ENCODE data around the gene LIPN. TPM values are rescaled to one million over a fixed set of nuclear protein-coding genes. Genes with fewer than 3 reads are reported as not detected.

The LIPN gene
- total RNA-seq, 4 donors from 2014 or later = 25.9 to 80.5 (median 39.4) TPM

GRCh38 chr10:88763441-88763840 is 3.6 kb downstream of the LIPN start:
- DNase-seq (ENCODE audit: low spot score in 2 of 2) = no peak
- 37 to 50% methylated on average over 1 of the region's 1 CpG for WGBS, 2 donors
- TF ChIP-seq POLR2A (IDR thresholded peaks at IDR 0.05) = no peak
- intact Hi-C loops (cut with DNase I; ENCODE audit: low total_unique reads) = no loop called here
- H3K4me3 ChIP-seq (ENCODE audit: low read depth, poor library complexity, severe bottlenecking) = no peak overlapping the region

GRCh38 chr10:88764110-88764509 is 4.3 kb downstream of the LIPN start:
- TF ChIP-seq CTCF (IDR thresholded peaks at IDR 0.05) = no peak
- TF ChIP-seq POLR2A (IDR thresholded peaks at IDR 0.05) = no peak
- WGBS, 2 donors = 91 to 95% methylated on average over 3 of the region's 3 CpGs
- H3K4me3 ChIP-seq (ENCODE audit: low read depth, poor library complexity, severe bottlenecking) = no peak overlapping the region
- no peak for DNase-seq (ENCODE audit: low spot score in 2 of 2)
- intact Hi-C loops (cut with DNase I; ENCODE audit: low total_unique reads) = no loop called here

- DNase-seq (ENCODE audit: low spot score in 2 of 2) = no peak
- 85 to 90% methylated on average over 1 of the region's 1 CpG for WGBS, 2 donors
- intact Hi-C loops (cut with DNase I; ENCODE audit: low total_unique reads) = no loop called here
These were observed 6.0 kb downstream of the LIPN start for GRCh38 chr10:88765816-88766215.

GRCh38 chr10:88769384-88769783 is 9.6 kb downstream of the LIPN start:
- DNase-seq (ENCODE audit: low spot score in 2 of 2) = no peak
- no peak overlapping the region for H3K4me3 ChIP-seq (ENCODE audit: low read depth, poor library complexity, severe bottlenecking)
- no peak for TF ChIP-seq POLR2A (IDR thresholded peaks at IDR 0.05)
- TF ChIP-seq CTCF (IDR thresholded peaks at IDR 0.05) = no peak
- WGBS, 2 donors = 63 to 69% methylated on average over 1 of the region's 1 CpG
- intact Hi-C loops (cut with DNase I; ENCODE audit: low total_unique reads) = no loop called here

More at GRCh38 chr10:88765816-88766215, 6.0 kb downstream of the LIPN start:
- no peak for TF ChIP-seq CTCF (IDR thresholded peaks at IDR 0.05)
- TF ChIP-seq POLR2A (IDR thresholded peaks at IDR 0.05) = no peak
- no peak overlapping the region for H3K4me3 ChIP-seq (ENCODE audit: low read depth, poor library complexity, severe bottlenecking)

GRCh38 chr10:88781206-88781605 is 21.4 kb downstream of the LIPN start:
- TF ChIP-seq POLR2A (IDR thresholded peaks at IDR 0.05) (no peak), CTCF (IDR thresholded peaks at IDR 0.05) (no peak)
- intact Hi-C loops (cut with DNase I; ENCODE audit: low total_unique reads) = no loop called here
- WGBS, 2 donors = 32 to 52% methylated on average over 2 of the region's 2 CpGs
- no peak overlapping the region for H3K4me3 ChIP-seq (ENCODE audit: low read depth, poor library complexity, severe bottlenecking)
- DNase-seq (ENCODE audit: low spot score in 2 of 2) = no peak

GRCh38 chr10:88782222-88782621 is 22.4 kb downstream of the LIPN start:
- no peak for DNase-seq (ENCODE audit: low spot score in 2 of 2)
- 80 to 94% methylated on average over 3 of the region's 3 CpGs for WGBS, 2 donors
- TF ChIP-seq POLR2A (IDR thresholded peaks at IDR 0.05) (no peak), CTCF (IDR thresholded peaks at IDR 0.05) (no peak)
- no peak overlapping the region for H3K4me3 ChIP-seq (ENCODE audit: low read depth, poor library complexity, severe bottlenecking)
- intact Hi-C loops (cut with DNase I; ENCODE audit: low total_unique reads) = no loop called here
